HepG2 (cell line): Measurements from ENCODE around the gene KLHL17. TPM values are rescaled to one million over a fixed set of nuclear protein-coding genes. Genes with fewer than 3 reads are reported as not detected.
A peak's percentile ranks its signal among the peaks of the same experiment; 100 is the strongest.

Source experiments
- BCL3 ChIP-seq: sonication (generic); formaldehyde crosslinking; IDR thresholded peaks from 2 replicates; pipeline ENCODE4 v1.5.1; 2020; ENCODE audit warnings: mild to moderate bottlenecking, missing genetic modification reagents, moderate library complexity
- HDAC1 ChIP-seq: sonication (generic); formaldehyde crosslinking; IDR thresholded peaks from 2 replicates; pipeline ENCODE4 v1.5.1; 2020; ENCODE audit warnings: mild to moderate bottlenecking, missing genetic modification reagents
- HMGA1 ChIP-seq: sonication (generic); formaldehyde crosslinking; conservative IDR thresholded peaks from 2 replicates; pipeline ENCODE4 v1.4.0; 2020; ENCODE audit warnings: missing genetic modification reagents
- JUNB ChIP-seq: sonication (generic); formaldehyde crosslinking; IDR thresholded peaks from 2 replicates; pipeline ENCODE4 v1.8.0; 2022; ENCODE audit warnings: missing genetic modification reagents, mild to moderate bottlenecking, borderline replicate concordance
- POLR2G ChIP-seq: fragments of 200-400 bp; formaldehyde crosslinking; IDR thresholded peaks from 2 replicates; pipeline ENCODE4 v1.6.1; 2018; ENCODE audit warnings: mild to moderate bottlenecking, low read depth, low read length, moderate library complexity
- ZFP1 ChIP-seq: IDR thresholded peaks from 2 replicates; pipeline ENCODE4 v1.6.1; 2016
- ZIK1 ChIP-seq: sonication (generic); formaldehyde crosslinking; IDR thresholded peaks from 2 replicates; pipeline ENCODE4 v1.5.0; 2020; ENCODE audit warnings: mild to moderate bottlenecking, low read depth, missing genetic modification reagents, borderline replicate concordance
- polyA plus RNA-seq, 8 experiments: library from polyadenylated mRNA; depleted of rRNA in 3 of 8; stranded (reverse) in 7 of 8; unstranded in 1 of 8; fragments of >200 nt; fragmentation: Illumina TruSeq in 4 of 8; extraction: Trizol in 4 of 8; gene quantifications; 2 replicates each; pipeline versions ENCODE4 v1.2.1 to v1.2.3, GENCODE V29; 2011 to 2016; ENCODE audit warnings: low read depth in 4 of 8, missing spikeins in 1 of 8, mixed read lengths in 1 of 8; ENCODE audit not compliant: insufficient read depth in 1 of 8
- total RNA-seq, 5 experiments: library from RNA; depleted of rRNA; stranded (reverse); fragments of >200 nt; fragmentation: Illumina TruSeq; extraction: Trizol; gene quantifications; 2 replicates each; pipeline ENCODE4 v1.2.3, GENCODE V29; 2016; ENCODE audit warnings: low read depth in 1 of 5
- TF ChIP-seq, protein P1 (sequence below): sonication (generic); formaldehyde crosslinking; IDR thresholded peaks from 2 replicates; pipeline ENCODE4 v1.5.0; 2020; ENCODE audit warnings: missing genetic modification reagents
- TF ChIP-seq, protein P2 (sequence below): sonication (generic); formaldehyde crosslinking; IDR thresholded peaks from 2 replicates; pipeline ENCODE4 v1.4.0; 2020; ENCODE audit warnings: mild to moderate bottlenecking, missing genetic modification reagents
- TF ChIP-seq, protein P3 (sequence below): sonication (generic); formaldehyde crosslinking; IDR thresholded peaks from 2 replicates; pipeline ENCODE4 v1.8.0; 2022; ENCODE audit warnings: mild to moderate bottlenecking, missing genetic modification reagents; ENCODE audit not compliant: insufficient replicate concordance
- TF ChIP-seq, protein P4 (sequence below): fragments of 450-650 bp; IDR thresholded peaks from 2 replicates; pipeline ENCODE4 v1.6.1; 2017; ENCODE audit warnings: mild to moderate bottlenecking

The KLHL17 gene
- total and polyA plus RNA-seq, 2 of the 13 experiments (the other 11 are each of a cell fraction or from before 2014, with no cell fraction given) = 9.3 to 24.7 TPM

DNA sequence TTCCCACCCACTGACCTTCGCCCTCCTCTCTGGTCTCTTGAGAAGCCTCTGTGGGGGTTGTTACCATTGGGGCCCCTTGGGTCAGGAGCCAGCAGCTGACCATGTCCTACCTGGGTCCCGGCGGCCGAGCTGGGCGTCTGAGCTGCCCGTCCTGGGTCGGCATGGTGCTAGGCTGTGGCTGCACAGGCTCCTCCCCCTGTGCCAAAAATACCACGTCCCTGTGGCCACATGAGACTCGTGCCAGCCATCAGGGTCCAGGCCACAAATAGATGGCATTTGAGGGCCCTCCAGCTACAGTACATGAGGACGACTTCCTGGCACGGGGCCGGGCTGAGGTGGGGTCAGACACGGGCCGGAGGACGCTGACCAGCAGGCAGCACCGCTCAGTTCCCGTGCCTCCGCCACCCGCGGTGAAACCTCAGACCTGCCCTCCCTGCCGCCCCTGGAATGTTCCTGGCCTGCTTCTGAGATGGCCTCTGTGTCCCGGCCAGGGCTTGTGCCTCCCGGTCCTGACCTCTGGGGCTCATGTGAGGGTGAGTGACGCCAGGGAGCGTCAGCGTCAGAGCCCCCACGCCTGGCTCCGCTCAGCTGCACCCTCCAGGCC is 21.7 kb downstream of the KLHL17 start, which contains the start of gene PERM1 (continued):
- TF ChIP-seq, protein P1, sequence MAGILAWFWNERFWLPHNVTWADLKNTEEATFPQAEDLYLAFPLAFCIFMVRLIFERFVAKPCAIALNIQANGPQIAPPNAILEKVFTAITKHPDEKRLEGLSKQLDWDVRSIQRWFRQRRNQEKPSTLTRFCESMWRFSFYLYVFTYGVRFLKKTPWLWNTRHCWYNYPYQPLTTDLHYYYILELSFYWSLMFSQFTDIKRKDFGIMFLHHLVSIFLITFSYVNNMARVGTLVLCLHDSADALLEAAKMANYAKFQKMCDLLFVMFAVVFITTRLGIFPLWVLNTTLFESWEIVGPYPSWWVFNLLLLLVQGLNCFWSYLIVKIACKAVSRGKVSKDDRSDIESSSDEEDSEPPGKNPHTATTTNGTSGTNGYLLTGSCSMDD = no peak
- peak; percentile 39; the same call in 1 of the 2 replicates for TF ChIP-seq HDAC1 (CRISPR knock-in tag)
- no peak for TF ChIP-seq ZFP1 (CRISPR knock-in tag)
- TF ChIP-seq HMGA1 (CRISPR knock-in tag) = no peak
- no peak for TF ChIP-seq ZIK1 (CRISPR knock-in tag)
- TF ChIP-seq, protein P2, sequence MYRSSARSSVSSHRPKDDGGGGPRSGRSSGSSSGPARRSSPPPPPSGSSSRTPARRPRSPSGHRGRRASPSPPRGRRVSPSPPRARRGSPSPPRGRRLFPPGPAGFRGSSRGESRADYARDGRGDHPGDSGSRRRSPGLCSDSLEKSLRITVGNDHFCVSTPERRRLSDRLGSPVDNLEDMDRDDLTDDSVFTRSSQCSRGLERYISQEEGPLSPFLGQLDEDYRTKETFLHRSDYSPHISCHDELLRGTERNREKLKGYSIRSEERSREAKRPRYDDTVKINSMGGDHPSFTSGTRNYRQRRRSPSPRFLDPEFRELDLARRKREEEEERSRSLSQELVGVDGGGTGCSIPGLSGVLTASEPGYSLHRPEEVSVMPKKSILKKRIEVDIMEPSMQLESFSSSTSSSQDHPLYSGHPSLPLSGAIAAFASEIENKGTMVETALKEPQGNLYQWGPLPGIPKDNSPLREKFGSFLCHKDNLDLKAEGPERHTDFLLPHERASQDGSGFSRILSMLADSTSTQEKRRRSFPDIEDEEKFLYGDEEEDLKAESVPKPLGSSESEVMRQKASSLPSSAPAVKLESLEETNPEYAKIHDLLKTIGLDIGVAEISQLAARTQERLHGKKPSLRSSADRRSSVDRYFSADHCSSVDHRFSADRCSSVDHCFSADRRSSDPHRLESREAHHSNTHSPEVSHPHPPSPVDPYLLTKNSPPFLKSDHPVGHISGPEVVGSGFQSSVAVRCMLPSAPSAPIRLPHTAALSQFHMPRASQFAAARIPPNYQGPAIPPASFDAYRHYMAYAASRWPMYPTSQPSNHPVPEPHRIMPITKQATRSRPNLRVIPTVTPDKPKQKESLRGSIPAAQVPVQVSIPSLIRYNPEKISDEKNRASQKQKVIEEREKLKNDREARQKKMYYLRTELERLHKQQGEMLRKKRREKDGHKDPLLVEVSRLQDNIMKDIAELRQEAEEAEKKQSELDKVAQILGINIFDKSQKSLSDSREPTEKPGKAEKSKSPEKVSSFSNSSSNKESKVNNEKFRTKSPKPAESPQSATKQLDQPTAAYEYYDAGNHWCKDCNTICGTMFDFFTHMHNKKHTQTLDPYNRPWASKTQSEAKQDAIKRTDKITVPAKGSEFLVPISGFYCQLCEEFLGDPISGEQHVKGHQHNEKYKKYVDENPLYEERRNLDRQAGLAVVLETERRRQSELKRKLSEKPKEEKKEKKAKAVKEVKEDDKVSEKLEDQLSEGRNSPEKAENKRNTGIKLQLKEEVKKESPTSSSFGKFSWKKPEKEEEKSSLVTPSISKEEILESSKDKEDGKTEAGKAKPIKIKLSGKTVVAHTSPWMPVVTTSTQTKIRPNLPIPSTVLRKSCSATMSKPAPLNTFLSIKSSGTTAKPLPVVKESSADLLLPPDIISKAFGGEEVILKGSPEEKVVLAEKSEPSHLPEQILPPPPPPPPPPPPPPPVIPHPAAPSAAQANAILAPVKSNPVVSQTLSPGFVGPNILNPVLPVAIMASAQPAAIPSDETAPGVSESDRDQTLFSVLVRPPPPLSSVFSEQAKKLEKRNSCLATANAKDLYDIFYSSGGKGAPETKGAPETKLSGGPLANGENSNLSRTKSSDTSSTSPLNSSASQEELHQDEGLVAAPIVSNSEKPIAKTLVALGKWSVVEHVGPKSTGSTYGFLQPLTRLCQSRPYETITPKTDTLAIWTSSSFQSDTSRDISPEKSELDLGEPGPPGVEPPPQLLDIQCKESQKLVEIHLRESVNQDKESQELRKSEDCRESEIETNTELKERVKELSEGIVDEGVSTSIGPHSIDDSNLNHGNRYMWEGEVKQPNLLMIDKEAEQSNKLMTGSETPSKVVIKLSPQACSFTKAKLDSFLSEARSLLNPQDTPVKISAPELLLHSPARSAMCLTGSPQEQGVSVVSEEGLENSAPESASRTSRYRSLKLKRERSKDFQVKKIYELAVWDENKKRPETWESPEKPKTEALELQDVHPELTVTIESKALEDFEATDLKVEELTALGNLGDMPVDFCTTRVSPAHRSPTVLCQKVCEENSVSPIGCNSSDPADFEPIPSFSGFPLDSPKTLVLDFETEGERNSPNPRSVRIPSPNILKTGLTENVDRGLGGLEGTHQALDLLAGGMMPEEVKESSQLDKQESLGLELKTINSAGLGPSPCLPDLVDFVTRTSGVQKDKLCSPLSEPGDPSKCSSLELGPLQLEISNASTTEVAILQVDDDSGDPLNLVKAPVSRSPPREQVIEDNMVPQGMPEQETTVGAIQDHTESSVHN (CRISPR knock-in tag) = no peak
- TF ChIP-seq, protein P3, sequence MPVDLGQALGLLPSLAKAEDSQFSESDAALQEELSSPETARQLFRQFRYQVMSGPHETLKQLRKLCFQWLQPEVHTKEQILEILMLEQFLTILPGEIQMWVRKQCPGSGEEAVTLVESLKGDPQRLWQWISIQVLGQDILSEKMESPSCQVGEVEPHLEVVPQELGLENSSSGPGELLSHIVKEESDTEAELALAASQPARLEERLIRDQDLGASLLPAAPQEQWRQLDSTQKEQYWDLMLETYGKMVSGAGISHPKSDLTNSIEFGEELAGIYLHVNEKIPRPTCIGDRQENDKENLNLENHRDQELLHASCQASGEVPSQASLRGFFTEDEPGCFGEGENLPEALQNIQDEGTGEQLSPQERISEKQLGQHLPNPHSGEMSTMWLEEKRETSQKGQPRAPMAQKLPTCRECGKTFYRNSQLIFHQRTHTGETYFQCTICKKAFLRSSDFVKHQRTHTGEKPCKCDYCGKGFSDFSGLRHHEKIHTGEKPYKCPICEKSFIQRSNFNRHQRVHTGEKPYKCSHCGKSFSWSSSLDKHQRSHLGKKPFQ (CRISPR knock-in tag) = no peak
- TF ChIP-seq POLR2G = no peak
- TF ChIP-seq, protein P4, sequence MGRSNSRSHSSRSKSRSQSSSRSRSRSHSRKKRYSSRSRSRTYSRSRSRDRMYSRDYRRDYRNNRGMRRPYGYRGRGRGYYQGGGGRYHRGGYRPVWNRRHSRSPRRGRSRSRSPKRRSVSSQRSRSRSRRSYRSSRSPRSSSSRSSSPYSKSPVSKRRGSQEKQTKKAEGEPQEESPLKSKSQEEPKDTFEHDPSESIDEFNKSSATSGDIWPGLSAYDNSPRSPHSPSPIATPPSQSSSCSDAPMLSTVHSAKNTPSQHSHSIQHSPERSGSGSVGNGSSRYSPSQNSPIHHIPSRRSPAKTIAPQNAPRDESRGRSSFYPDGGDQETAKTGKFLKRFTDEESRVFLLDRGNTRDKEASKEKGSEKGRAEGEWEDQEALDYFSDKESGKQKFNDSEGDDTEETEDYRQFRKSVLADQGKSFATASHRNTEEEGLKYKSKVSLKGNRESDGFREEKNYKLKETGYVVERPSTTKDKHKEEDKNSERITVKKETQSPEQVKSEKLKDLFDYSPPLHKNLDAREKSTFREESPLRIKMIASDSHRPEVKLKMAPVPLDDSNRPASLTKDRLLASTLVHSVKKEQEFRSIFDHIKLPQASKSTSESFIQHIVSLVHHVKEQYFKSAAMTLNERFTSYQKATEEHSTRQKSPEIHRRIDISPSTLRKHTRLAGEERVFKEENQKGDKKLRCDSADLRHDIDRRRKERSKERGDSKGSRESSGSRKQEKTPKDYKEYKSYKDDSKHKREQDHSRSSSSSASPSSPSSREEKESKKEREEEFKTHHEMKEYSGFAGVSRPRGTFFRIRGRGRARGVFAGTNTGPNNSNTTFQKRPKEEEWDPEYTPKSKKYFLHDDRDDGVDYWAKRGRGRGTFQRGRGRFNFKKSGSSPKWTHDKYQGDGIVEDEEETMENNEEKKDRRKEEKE = no peak
- TF ChIP-seq BCL3 (CRISPR knock-in tag) = no peak
- TF ChIP-seq JUNB (CRISPR knock-in tag) = no peak
